GM12878 (cell line): ENCODE data around the gene UBAP2. TPM values are rescaled to one million over a fixed set of nuclear protein-coding genes. Genes with fewer than 3 reads are reported as not detected.
A peak's percentile ranks its signal among the peaks of the same experiment; 100 is the strongest.

Experiments
- CBX3 ChIP-seq: fragments of 200-600 bp; sonication (generic); IDR thresholded peaks from 2 replicates; pipeline ENCODE4 v1.6.1; 2016; ENCODE audit warnings: low read depth, borderline replicate concordance
- CBX5 ChIP-seq: sonication (generic); IDR thresholded peaks from 2 replicates; pipeline ENCODE4 v1.6.1; 2016; ENCODE audit warnings: low read depth, moderate library complexity, mild to moderate bottlenecking, inconsistent platforms
- GATAD2B ChIP-seq: fragments of 450-650 bp; conservative IDR thresholded peaks from 2 replicates; pipeline ENCODE4 v1.6.1; 2017; ENCODE audit warnings: low read depth, mild to moderate bottlenecking, moderate library complexity
- IKZF2 ChIP-seq, 2 experiments: fragments of 450-650 bp; IDR thresholded peaks; 2 replicates each; pipeline ENCODE4 v1.6.1; 2017; ENCODE audit warnings: mild to moderate bottlenecking in 2 of 2, moderate library complexity in 2 of 2
- MTA3 ChIP-seq: IDR thresholded peaks from 2 replicates; pipeline ENCODE4 v1.6.1; 2012; ENCODE audit warnings: low read length, inconsistent platforms, borderline replicate concordance
- NFIC ChIP-seq: IDR thresholded peaks from 2 replicates; pipeline ENCODE4 v1.6.1; 2012; ENCODE audit warnings: low read depth, mild to moderate bottlenecking, inconsistent platforms, low read length, moderate library complexity
- PAX5 ChIP-seq: IDR thresholded peaks from 2 replicates; pipeline ENCODE4 v1.6.1; 2011; ENCODE audit warnings: low read depth, low read length, borderline replicate concordance
- POLR2AphosphoS2 ChIP-seq: IDR thresholded peaks from 2 replicates; pipeline ENCODE4 v1.6.1; 2011; ENCODE audit warnings: low read depth, mild to moderate bottlenecking, low read length, improper control_type of control experiment, moderate library complexity
- RAD21 ChIP-seq: IDR thresholded peaks from 2 replicates; pipeline ENCODE4 v1.6.1; 2011; ENCODE audit warnings: mild to moderate bottlenecking, low read depth, low read length, moderate library complexity; ENCODE audit not compliant: insufficient read depth
- RBBP5 ChIP-seq: fragments of 200-600 bp; sonication (generic); conservative IDR thresholded peaks from 2 replicates; pipeline ENCODE4 v1.6.1; 2016
- RCOR1 ChIP-seq: conservative IDR thresholded peaks from 2 replicates; pipeline ENCODE4 v1.6.1; 2012; ENCODE audit warnings: low read depth, low read length, improper control_type of control experiment
- SIX5 ChIP-seq: IDR thresholded peaks from 2 replicates; pipeline ENCODE4 v1.6.1; 2011; ENCODE audit warnings: mild to moderate bottlenecking, low read depth, low read length, moderate library complexity; ENCODE audit not compliant: severe bottlenecking
- SMAD5 ChIP-seq: IDR thresholded peaks from 2 replicates; pipeline ENCODE4 v1.6.1; 2016; ENCODE audit warnings: antibody characterized with exemption, low read depth
- SMARCA5 ChIP-seq: fragments of 450-650 bp; IDR thresholded peaks from 2 replicates; pipeline ENCODE4 v1.6.1; 2017; ENCODE audit warnings: mild to moderate bottlenecking
- STAT1 ChIP-seq: fragments of 450-650 bp; conservative IDR thresholded peaks from 2 replicates; pipeline ENCODE4 v1.6.1; 2014; ENCODE audit warnings: antibody characterized with exemption, mild to moderate bottlenecking
- SUZ12 ChIP-seq: fragments of 200-600 bp; sonication (generic); IDR thresholded peaks from one replicate; pipeline ENCODE4 v1.6.1; 2018; ENCODE audit warnings: antibody characterized with exemption, mild to moderate bottlenecking; ENCODE audit not compliant: unreplicated experiment
- ZBED1 ChIP-seq: IDR thresholded peaks from 2 replicates; pipeline ENCODE4 v1.6.1; 2016; ENCODE audit warnings: borderline replicate concordance
- ZNF384 ChIP-seq: IDR thresholded peaks from 2 replicates; pipeline ENCODE4 v1.6.1; 2012; ENCODE audit warnings: low read depth, mild to moderate bottlenecking, low read length, improper control_type of control experiment, borderline replicate concordance
- ZNF687 ChIP-seq: fragments of 450-650 bp; IDR thresholded peaks from 2 replicates; pipeline ENCODE4 v1.6.1; 2017; ENCODE audit warnings: mild to moderate bottlenecking, moderate library complexity
- polyA plus RNA-seq, 11 experiments: library from polyadenylated mRNA; depleted of rRNA in 4 of 11; unstranded in 6 of 11; stranded (reverse) in 5 of 11; fragments of >200 nt; fragmentation: Nextera tagmentation in 4 of 11; fragmentation: Illumina TruSeq in 1 of 11; extraction: Ambion mirVana in 4 of 11; extraction: Trizol in 1 of 11; gene quantifications; 1 replicate in 1 of 11; 2 replicates in 10 of 11; pipeline versions ENCODE4 v1.2.1 to v1.2.3, GENCODE V29; 2011 to 2016; ENCODE audit warnings: inconsistent platforms in 2 of 11, missing spikeins in 2 of 11, low read depth in 1 of 11
- total RNA-seq, 4 experiments: library from RNA; depleted of rRNA in 3 of 4; stranded (reverse); fragments of >200 nt in 3 of 4; fragmentation: Illumina TruSeq in 1 of 4; extraction: Trizol in 1 of 4; gene quantifications; 2 replicates each; pipeline versions ENCODE4 v1.2.1 to v1.2.3, GENCODE V29; 2013 to 2021
- TF ChIP-seq, protein P1 (sequence below): fragments of 450-650 bp; IDR thresholded peaks from 2 replicates; pipeline ENCODE4 v1.6.1; 2016; ENCODE audit warnings: mild to moderate bottlenecking
- TF ChIP-seq, protein P2 (sequence below): fragments of 450-650 bp; IDR thresholded peaks from 2 replicates; pipeline ENCODE4 v1.6.1; 2017; ENCODE audit warnings: mild to moderate bottlenecking, moderate library complexity
- TF ChIP-seq, protein P3 (sequence below): IDR thresholded peaks from 2 replicates; pipeline ENCODE4 v1.6.1; 2012; ENCODE audit warnings: low read length, inconsistent platforms

UBAP2 gene
- total and polyA plus RNA-seq, 10 of the 15 experiments (the other 5 are each of a cell fraction or from before 2014, with no cell fraction given): 8.5 to 48.2 (median 28.1) TPM

- TF ChIP-seq, protein P1, sequence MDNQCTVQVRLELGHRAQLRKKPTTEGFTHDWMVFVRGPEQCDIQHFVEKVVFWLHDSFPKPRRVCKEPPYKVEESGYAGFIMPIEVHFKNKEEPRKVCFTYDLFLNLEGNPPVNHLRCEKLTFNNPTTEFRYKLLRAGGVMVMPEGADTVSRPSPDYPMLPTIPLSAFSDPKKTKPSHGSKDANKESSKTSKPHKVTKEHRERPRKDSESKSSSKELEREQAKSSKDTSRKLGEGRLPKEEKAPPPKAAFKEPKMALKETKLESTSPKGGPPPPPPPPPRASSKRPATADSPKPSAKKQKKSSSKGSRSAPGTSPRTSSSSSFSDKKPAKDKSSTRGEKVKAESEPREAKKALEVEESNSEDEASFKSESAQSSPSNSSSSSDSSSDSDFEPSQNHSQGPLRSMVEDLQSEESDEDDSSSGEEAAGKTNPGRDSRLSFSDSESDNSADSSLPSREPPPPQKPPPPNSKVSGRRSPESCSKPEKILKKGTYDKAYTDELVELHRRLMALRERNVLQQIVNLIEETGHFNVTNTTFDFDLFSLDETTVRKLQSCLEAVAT: no peak
- TF ChIP-seq ZBED1 (peak; percentile 62; the same call in 1 of the 2 replicates), RAD21 (no peak), SMAD5 (no peak), RBBP5 (no peak), GATAD2B (no peak), CBX5 (no peak), SIX5 (no peak), ZNF687 (no peak), RCOR1 (no peak), SUZ12 (no peak), NFIC (peak; percentile 80), SMARCA5 (no peak), MTA3 (peak; percentile 71; the same call in 1 of the 2 replicates), CBX3 (no peak), PAX5 (no peak), ZNF384 (no peak), POLR2AphosphoS2 (no peak), STAT1 (no peak), IKZF2 (IDR thresholded peaks at IDR 0.05) (no peak)
- TF ChIP-seq, protein P2, sequence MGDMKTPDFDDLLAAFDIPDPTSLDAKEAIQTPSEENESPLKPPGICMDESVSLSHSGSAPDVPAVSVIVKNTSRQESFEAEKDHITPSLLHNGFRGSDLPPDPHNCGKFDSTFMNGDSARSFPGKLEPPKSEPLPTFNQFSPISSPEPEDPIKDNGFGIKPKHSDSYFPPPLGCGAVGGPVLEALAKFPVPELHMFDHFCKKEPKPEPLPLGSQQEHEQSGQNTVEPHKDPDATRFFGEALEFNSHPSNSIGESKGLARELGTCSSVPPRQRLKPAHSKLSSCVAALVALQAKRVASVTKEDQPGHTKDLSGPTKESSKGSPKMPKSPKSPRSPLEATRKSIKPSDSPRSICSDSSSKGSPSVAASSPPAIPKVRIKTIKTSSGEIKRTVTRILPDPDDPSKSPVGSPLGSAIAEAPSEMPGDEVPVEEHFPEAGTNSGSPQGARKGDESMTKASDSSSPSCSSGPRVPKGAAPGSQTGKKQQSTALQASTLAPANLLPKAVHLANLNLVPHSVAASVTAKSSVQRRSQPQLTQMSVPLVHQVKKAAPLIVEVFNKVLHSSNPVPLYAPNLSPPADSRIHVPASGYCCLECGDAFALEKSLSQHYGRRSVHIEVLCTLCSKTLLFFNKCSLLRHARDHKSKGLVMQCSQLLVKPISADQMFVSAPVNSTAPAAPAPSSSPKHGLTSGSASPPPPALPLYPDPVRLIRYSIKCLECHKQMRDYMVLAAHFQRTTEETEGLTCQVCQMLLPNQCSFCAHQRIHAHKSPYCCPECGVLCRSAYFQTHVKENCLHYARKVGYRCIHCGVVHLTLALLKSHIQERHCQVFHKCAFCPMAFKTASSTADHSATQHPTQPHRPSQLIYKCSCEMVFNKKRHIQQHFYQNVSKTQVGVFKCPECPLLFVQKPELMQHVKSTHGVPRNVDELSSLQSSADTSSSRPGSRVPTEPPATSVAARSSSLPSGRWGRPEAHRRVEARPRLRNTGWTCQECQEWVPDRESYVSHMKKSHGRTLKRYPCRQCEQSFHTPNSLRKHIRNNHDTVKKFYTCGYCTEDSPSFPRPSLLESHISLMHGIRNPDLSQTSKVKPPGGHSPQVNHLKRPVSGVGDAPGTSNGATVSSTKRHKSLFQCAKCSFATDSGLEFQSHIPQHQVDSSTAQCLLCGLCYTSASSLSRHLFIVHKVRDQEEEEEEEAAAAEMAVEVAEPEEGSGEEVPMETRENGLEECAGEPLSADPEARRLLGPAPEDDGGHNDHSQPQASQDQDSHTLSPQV: no peak
- TF ChIP-seq, protein P3, sequence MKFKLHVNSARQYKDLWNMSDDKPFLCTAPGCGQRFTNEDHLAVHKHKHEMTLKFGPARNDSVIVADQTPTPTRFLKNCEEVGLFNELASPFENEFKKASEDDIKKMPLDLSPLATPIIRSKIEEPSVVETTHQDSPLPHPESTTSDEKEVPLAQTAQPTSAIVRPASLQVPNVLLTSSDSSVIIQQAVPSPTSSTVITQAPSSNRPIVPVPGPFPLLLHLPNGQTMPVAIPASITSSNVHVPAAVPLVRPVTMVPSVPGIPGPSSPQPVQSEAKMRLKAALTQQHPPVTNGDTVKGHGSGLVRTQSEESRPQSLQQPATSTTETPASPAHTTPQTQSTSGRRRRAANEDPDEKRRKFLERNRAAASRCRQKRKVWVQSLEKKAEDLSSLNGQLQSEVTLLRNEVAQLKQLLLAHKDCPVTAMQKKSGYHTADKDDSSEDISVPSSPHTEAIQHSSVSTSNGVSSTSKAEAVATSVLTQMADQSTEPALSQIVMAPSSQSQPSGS: peak; percentile 69; the same call in 1 of the 2 replicates
These were observed 92.1 kb downstream of the UBAP2 start (continued) for GRCh38 chr9:33956544-33956943.
